HEK293 (cell line): Measurements from ENCODE around the gene SLC22A17.

Experiments
- HOXD13 ChIP-seq: sonication (generic); formaldehyde crosslinking; IDR thresholded peaks from 2 replicates; pipeline ENCODE4 v1.8.0; 2022; ENCODE audit warnings: missing genetic modification reagents, borderline replicate concordance
- MEIS1 ChIP-seq: sonication (generic); formaldehyde crosslinking; IDR thresholded peaks from 2 replicates; pipeline ENCODE4 v1.8.1; 2022; ENCODE audit warnings: missing genetic modification reagents, mild to moderate bottlenecking, borderline replicate concordance
- MZF1 ChIP-seq: fragments of 450-650 bp; formaldehyde crosslinking; IDR thresholded peaks from 2 replicates; pipeline ENCODE4 v1.5.1; 2017; ENCODE audit warnings: missing biosample characterization, missing genetic modification characterization, borderline replicate concordance
- SP7 ChIP-seq: fragments of 450-650 bp; formaldehyde crosslinking; IDR thresholded peaks from 2 replicates; pipeline ENCODE4 v1.5.1; 2016; ENCODE audit warnings: missing biosample characterization, missing genetic modification characterization
- ZBTB21 ChIP-seq: fragments of 450-650 bp; formaldehyde crosslinking; IDR thresholded peaks from 2 replicates; pipeline ENCODE4 v1.5.1; 2017; ENCODE audit warnings: missing biosample characterization, missing genetic modification characterization
- ZBTB7A ChIP-seq: fragments of 450-650 bp; formaldehyde crosslinking; IDR thresholded peaks from 2 replicates; pipeline ENCODE4 v1.5.1; 2016; ENCODE audit warnings: low read depth, missing biosample characterization, missing genetic modification characterization
- ZFP37 ChIP-seq: fragments of 450-650 bp; formaldehyde crosslinking; IDR thresholded peaks from 2 replicates; pipeline ENCODE4 v1.5.1; 2016; ENCODE audit warnings: missing biosample characterization, missing genetic modification characterization
- ZNF132 ChIP-seq: fragments of 450-650 bp; formaldehyde crosslinking; IDR thresholded peaks from 2 replicates; pipeline ENCODE4 v1.5.1; 2017; ENCODE audit warnings: missing biosample characterization, missing genetic modification characterization, borderline replicate concordance
- ZNF175 ChIP-seq: fragments of 450-650 bp; formaldehyde crosslinking; IDR thresholded peaks from 2 replicates; pipeline ENCODE4 v1.5.1; 2016; ENCODE audit warnings: missing biosample characterization, missing genetic modification characterization
- ZNF302 ChIP-seq: fragments of 450-650 bp; formaldehyde crosslinking; IDR thresholded peaks from 2 replicates; pipeline ENCODE4 v1.5.1; 2016; ENCODE audit warnings: missing biosample characterization, missing genetic modification characterization, low read depth
- ZNF335 ChIP-seq: fragments of 450-650 bp; formaldehyde crosslinking; conservative IDR thresholded peaks from 2 replicates; pipeline ENCODE4 v1.5.1; 2016; ENCODE audit warnings: missing biosample characterization, missing genetic modification characterization
- ZNF433 ChIP-seq: fragments of 450-650 bp; formaldehyde crosslinking; IDR thresholded peaks from 2 replicates; pipeline ENCODE4 v1.5.1; 2016; ENCODE audit warnings: missing biosample characterization, missing genetic modification characterization, low read depth
- ZNF544 ChIP-seq: fragments of 450-650 bp; formaldehyde crosslinking; IDR thresholded peaks from 2 replicates; pipeline ENCODE4 v1.5.0; 2017; ENCODE audit warnings: missing biosample characterization, missing genetic modification characterization
- ZNF571 ChIP-seq: fragments of 450-650 bp; formaldehyde crosslinking; IDR thresholded peaks from 2 replicates; pipeline ENCODE4 v1.5.0; 2017; ENCODE audit warnings: missing biosample characterization, missing genetic modification characterization
- ZNF596 ChIP-seq: fragments of 450-650 bp; IDR thresholded peaks from 2 replicates; pipeline ENCODE4 v1.5.0; 2018; ENCODE audit warnings: missing biosample characterization, mild to moderate bottlenecking, missing genetic modification characterization, moderate library complexity
- ZNF621 ChIP-seq: fragments of 450-650 bp; formaldehyde crosslinking; IDR thresholded peaks from 2 replicates; pipeline ENCODE4 v1.5.1; 2017; ENCODE audit warnings: missing biosample characterization, missing genetic modification characterization
- ZNF792 ChIP-seq: fragments of 450-650 bp; formaldehyde crosslinking; IDR thresholded peaks from 2 replicates; pipeline ENCODE4 v1.5.1; 2016; ENCODE audit warnings: missing biosample characterization, missing genetic modification characterization
- ZNF830 ChIP-seq: fragments of 450-650 bp; IDR thresholded peaks from 2 replicates; pipeline ENCODE4 v1.5.0; 2018; ENCODE audit warnings: missing biosample characterization, missing genetic modification characterization, low read depth, mild to moderate bottlenecking, moderate library complexity
- TF ChIP-seq, protein P1 (sequence below): fragments of 450-650 bp; formaldehyde crosslinking; IDR thresholded peaks from 2 replicates; pipeline ENCODE4 v1.5.1; 2016; ENCODE audit warnings: missing biosample characterization, missing genetic modification characterization
- TF ChIP-seq, protein P2 (sequence below): fragments of 450-650 bp; formaldehyde crosslinking; IDR thresholded peaks from 2 replicates; pipeline ENCODE4 v1.5.1; 2017; ENCODE audit warnings: missing biosample characterization, missing genetic modification characterization
- TF ChIP-seq, protein P3 (sequence below): fragments of 450-650 bp; formaldehyde crosslinking; IDR thresholded peaks from 2 replicates; pipeline ENCODE4 v1.5.1; 2016; ENCODE audit warnings: missing biosample characterization, missing genetic modification characterization
- TF ChIP-seq, protein P4 (sequence below): fragments of 450-650 bp; formaldehyde crosslinking; IDR thresholded peaks from 2 replicates; pipeline ENCODE4 v1.5.1; 2016; ENCODE audit warnings: missing biosample characterization, missing genetic modification characterization
- TF ChIP-seq, protein P5 (sequence below): fragments of 450-650 bp; formaldehyde crosslinking; IDR thresholded peaks from 2 replicates; pipeline ENCODE4 v1.5.1; 2017; ENCODE audit warnings: missing biosample characterization, missing genetic modification characterization
- TF ChIP-seq, protein P6 (sequence below): fragments of 450-650 bp; formaldehyde crosslinking; IDR thresholded peaks from 2 replicates; pipeline ENCODE4 v1.5.1; 2016; ENCODE audit warnings: missing biosample characterization, missing genetic modification characterization
- TF ChIP-seq, protein P7 (sequence below): fragments of 450-650 bp; formaldehyde crosslinking; conservative IDR thresholded peaks from 2 replicates; pipeline ENCODE4 v1.5.1; 2016; ENCODE audit warnings: low read depth, missing biosample characterization, missing genetic modification characterization

The SLC22A17 gene

DNA sequence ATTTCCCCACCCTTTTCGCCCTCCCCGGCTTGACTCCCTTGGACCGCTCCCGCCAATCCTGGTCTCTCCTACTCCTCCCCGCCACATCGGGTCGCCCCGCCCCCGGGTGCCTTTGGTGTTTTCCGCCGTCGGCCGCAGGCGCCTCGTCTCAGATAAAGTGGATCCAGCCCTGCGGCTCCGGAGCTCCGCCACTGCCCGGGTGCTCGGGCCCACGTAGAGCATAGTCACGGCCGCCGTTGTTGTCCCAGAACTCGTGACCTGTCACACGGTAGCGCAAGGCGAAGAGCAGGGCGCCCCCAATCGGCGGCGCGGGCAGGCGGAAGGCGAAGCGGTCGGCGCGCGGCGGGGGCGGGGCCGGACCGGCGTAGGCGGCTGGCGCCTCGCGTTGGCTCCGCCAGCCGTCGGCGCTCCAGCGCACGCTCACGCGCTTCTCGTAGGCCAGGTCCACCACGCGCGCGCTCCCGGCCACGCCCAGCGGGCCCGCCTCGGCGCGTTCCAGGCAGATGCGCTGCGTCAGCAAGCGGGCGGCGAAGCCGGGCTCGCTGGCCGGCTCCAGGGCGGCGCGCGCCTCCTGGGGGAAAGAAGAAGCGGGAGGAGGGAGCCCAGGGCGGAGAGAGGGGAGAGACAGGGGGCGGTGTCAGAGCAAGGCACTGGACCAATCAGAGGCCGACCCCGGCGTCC lies 51.3 kb downstream of the SLC22A17 start (continued):
- TF ChIP-seq, protein P1, sequence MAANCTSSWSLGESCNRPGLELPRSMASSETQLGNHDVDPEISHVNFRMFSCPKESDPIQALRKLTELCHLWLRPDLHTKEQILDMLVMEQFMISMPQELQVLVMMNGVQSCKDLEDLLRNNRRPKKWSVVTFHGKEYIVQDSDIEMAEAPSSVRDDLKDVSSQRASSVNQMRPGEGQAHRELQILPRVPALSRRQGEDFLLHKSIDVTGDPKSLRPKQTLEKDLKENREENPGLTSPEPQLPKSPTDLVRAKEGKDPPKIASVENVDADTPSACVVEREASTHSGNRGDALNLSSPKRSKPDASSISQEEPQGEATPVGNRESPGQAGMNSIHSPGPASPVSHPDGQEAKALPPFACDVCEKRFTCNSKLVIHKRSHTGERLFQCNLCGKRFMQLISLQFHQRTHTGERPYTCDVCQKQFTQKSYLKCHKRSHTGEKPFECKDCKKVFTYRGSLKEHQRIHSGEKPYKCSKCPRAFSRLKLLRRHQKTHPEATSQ (tag by site-specific recombination) = no peak
- TF ChIP-seq MEIS1 (CRISPR knock-in tag) (no peak), ZNF830 (tag by site-specific recombination) (no peak), SP7 (no peak), ZNF571 (tag by site-specific recombination) (no peak), ZFP37 (tag by site-specific recombination) (no peak), HOXD13 (CRISPR knock-in tag) (no peak), ZNF621 (tag by site-specific recombination) (no peak), ZBTB7A (tag by site-specific recombination) (no peak), ZNF132 (tag by site-specific recombination) (no peak), ZNF175 (tag by site-specific recombination) (no peak), MZF1 (no peak), ZNF544 (tag by site-specific recombination) (no peak), ZNF596 (no peak), ZNF302 (tag by site-specific recombination) (no peak), ZNF433 (tag by site-specific recombination) (no peak), ZBTB21 (no peak), ZNF335 (tag by site-specific recombination) (peak; percentile 92), ZNF792 (tag by site-specific recombination) (no peak)
- TF ChIP-seq, protein P2, sequence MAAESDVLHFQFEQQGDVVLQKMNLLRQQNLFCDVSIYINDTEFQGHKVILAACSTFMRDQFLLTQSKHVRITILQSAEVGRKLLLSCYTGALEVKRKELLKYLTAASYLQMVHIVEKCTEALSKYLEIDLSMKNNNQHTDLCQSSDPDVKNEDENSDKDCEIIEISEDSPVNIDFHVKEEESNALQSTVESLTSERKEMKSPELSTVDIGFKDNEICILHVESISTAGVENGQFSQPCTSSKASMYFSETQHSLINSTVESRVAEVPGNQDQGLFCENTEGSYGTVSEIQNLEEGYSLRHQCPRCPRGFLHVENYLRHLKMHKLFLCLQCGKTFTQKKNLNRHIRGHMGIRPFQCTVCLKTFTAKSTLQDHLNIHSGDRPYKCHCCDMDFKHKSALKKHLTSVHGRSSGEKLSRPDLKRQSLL (tag by site-specific recombination) = peak; percentile 62; the same call in 1 of the 2 replicates
- TF ChIP-seq, protein P3, sequence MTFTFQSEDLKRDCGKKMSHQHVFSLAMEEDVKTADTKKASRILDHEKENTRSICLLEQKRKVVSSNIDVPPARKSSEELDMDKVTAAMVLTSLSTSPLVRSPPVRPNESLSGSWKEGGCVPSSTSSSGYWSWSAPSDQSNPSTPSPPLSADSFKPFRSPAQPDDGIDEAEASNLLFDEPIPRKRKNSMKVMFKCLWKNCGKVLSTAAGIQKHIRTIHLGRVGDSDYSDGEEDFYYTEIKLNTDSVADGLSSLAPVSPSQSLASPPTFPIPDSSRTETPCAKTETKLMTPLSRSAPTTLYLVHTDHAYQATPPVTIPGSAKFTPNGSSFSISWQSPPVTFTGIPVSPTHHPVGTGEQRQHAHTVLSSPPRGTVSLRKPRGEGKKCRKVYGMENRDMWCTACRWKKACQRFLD = no peak
- TF ChIP-seq, protein P4, sequence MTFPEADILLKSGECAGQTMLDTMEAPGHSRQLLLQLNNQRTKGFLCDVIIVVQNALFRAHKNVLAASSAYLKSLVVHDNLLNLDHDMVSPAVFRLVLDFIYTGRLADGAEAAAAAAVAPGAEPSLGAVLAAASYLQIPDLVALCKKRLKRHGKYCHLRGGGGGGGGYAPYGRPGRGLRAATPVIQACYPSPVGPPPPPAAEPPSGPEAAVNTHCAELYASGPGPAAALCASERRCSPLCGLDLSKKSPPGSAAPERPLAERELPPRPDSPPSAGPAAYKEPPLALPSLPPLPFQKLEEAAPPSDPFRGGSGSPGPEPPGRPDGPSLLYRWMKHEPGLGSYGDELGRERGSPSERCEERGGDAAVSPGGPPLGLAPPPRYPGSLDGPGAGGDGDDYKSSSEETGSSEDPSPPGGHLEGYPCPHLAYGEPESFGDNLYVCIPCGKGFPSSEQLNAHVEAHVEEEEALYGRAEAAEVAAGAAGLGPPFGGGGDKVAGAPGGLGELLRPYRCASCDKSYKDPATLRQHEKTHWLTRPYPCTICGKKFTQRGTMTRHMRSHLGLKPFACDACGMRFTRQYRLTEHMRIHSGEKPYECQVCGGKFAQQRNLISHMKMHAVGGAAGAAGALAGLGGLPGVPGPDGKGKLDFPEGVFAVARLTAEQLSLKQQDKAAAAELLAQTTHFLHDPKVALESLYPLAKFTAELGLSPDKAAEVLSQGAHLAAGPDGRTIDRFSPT (tag by site-specific recombination) = no peak
- TF ChIP-seq, protein P5, sequence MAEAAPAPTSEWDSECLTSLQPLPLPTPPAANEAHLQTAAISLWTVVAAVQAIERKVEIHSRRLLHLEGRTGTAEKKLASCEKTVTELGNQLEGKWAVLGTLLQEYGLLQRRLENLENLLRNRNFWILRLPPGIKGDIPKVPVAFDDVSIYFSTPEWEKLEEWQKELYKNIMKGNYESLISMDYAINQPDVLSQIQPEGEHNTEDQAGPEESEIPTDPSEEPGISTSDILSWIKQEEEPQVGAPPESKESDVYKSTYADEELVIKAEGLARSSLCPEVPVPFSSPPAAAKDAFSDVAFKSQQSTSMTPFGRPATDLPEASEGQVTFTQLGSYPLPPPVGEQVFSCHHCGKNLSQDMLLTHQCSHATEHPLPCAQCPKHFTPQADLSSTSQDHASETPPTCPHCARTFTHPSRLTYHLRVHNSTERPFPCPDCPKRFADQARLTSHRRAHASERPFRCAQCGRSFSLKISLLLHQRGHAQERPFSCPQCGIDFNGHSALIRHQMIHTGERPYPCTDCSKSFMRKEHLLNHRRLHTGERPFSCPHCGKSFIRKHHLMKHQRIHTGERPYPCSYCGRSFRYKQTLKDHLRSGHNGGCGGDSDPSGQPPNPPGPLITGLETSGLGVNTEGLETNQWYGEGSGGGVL = 0 out of 2 replicates have a peak, but pooled peaks have one; percentile 28
- TF ChIP-seq, protein P6, sequence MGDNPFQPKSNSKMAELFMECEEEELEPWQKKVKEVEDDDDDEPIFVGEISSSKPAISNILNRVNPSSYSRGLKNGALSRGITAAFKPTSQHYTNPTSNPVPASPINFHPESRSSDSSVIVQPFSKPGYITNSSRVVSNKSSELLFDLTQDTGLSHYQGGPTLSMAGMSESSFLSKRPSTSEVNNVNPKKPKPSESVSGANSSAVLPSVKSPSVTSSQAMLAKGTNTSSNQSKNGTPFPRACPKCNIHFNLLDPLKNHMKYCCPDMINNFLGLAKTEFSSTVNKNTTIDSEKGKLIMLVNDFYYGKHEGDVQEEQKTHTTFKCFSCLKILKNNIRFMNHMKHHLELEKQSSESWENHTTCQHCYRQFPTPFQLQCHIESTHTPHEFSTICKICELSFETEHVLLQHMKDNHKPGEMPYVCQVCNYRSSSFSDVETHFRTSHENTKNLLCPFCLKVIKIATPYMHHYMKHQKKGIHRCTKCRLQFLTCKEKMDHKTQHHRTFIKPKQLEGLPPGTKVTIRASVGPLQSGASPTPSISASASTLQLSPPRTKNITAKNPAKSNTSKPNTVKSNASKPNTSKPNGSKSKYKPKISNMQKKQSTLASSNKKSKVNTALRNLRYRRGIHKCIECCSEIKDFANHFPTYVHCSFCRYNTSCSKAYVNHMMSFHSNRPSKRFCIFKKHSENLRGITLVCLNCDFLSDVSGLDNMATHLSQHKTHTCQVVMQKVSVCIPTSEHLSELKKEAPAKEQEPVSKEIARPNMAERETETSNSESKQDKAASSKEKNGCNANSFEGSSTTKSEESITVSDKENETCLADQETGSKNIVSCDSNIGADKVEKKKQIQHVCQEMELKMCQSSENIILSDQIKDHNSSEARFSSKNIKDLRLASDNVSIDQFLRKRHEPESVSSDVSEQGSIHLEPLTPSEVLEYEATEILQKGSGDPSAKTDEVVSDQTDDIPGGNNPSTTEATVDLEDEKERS (tag by site-specific recombination) = no peak
- TF ChIP-seq, protein P7, sequence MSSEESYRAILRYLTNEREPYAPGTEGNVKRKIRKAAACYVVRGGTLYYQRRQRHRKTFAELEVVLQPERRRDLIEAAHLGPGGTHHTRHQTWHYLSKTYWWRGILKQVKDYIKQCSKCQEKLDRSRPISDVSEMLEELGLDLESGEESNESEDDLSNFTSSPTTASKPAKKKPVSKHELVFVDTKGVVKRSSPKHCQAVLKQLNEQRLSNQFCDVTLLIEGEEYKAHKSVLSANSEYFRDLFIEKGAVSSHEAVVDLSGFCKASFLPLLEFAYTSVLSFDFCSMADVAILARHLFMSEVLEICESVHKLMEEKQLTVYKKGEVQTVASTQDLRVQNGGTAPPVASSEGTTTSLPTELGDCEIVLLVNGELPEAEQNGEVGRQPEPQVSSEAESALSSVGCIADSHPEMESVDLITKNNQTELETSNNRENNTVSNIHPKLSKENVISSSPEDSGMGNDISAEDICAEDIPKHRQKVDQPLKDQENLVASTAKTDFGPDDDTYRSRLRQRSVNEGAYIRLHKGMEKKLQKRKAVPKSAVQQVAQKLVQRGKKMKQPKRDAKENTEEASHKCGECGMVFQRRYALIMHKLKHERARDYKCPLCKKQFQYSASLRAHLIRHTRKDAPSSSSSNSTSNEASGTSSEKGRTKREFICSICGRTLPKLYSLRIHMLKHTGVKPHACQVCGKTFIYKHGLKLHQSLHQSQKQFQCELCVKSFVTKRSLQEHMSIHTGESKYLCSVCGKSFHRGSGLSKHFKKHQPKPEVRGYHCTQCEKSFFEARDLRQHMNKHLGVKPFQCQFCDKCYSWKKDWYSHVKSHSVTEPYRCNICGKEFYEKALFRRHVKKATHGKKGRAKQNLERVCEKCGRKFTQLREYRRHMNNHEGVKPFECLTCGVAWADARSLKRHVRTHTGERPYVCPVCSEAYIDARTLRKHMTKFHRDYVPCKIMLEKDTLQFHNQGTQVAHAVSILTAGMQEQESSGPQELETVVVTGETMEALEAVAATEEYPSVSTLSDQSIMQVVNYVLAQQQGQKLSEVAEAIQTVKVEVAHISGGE = no peak
